ENCODE data around the gene CARD14.

Gene CARD14

GRCh38 chr17:80180192-80180591, 10.4 kb downstream of the CARD14 start:
- no peak for TF ChIP-seq CTCF (conservative IDR thresholded peaks at IDR 0.05; ENCODE audit: low read depth)
- ChIA-PET CTCF (no interaction called here), POLR2A (ENCODE audit: low non-redundant PET) (no interaction called here)
- DNase-seq (ENCODE audit: low spot score) = no peak
- no peak overlapping the region for H3K27ac ChIP-seq

GRCh38 chr17:80181431-80181830, 11.6 kb downstream of the CARD14 start:
- H3K27ac ChIP-seq = no peak overlapping the region
- TF ChIP-seq CTCF (conservative IDR thresholded peaks at IDR 0.05; ENCODE audit: low read depth) = no peak
- POLR2A ChIA-PET (ENCODE audit: low non-redundant PET) = no interaction called here
- DNase-seq (ENCODE audit: low spot score) = no peak
- CTCF ChIA-PET = no interaction called here

- POLR2A ChIA-PET (ENCODE audit: low non-redundant PET) = no interaction called here
- DNase-seq (ENCODE audit: low spot score) = no peak
- no peak for TF ChIP-seq CTCF (conservative IDR thresholded peaks at IDR 0.05; ENCODE audit: low read depth)
- H3K27ac ChIP-seq = no peak overlapping the region
- CTCF ChIA-PET = no interaction called here
These were observed 12.5 kb downstream of the CARD14 start for GRCh38 chr17:80182118-80182844.

GRCh38 chr17:80182845-80183223, 13.0 kb downstream of the CARD14 start:
- ChIA-PET CTCF (no interaction called here), POLR2A (ENCODE audit: low non-redundant PET) (no interaction called here)
- TF ChIP-seq CTCF (conservative IDR thresholded peaks at IDR 0.05; ENCODE audit: low read depth) = no peak
- no peak for DNase-seq (ENCODE audit: low spot score)
- no peak overlapping the region for H3K27ac ChIP-seq

GRCh38 chr17:80183581-80184422, 14.0 kb downstream of the CARD14 start:
- DNase-seq (ENCODE audit: low spot score) = no peak
- CTCF ChIA-PET = interaction anchor here (0.7 kb wide), 1 partner anchor 1345 kb away, joined by 5 read pairs; no protein-coding TSS in a partner anchor

GRCh38 chr17:80184423-80184714, 14.5 kb downstream of the CARD14 start:
- TF ChIP-seq CTCF (conservative IDR thresholded peaks at IDR 0.05; ENCODE audit: low read depth) = no peak

More at GRCh38 chr17:80183581-80184422, 14.0 kb downstream of the CARD14 start:
- H3K27ac ChIP-seq = no peak overlapping the region
- POLR2A ChIA-PET (ENCODE audit: low non-redundant PET) = no interaction called here
- no peak for TF ChIP-seq CTCF (conservative IDR thresholded peaks at IDR 0.05; ENCODE audit: low read depth)

More at GRCh38 chr17:80184423-80184714, 14.5 kb downstream of the CARD14 start:
- DNase-seq (ENCODE audit: low spot score) = no peak
- ChIA-PET POLR2A (ENCODE audit: low non-redundant PET) (no interaction called here), CTCF (no interaction called here)
- no peak overlapping the region for H3K27ac ChIP-seq

Measured in RWPE1 (cell line).